Adrenal gland (tissue), 5 donors: ENCODE results near the gene NSUN4.
"Not testable (repeated sequence)": the region's sequence is repeated elsewhere in the genome, so short reads cannot be mapped to it uniquely, and the experiment has no call there.

Experiments used
- CTCF ChIP-seq, 6 experiments: fragments of 450-650 bp in 4 of 6; fragments of 200-600 bp in 2 of 6; sonication (generic) in 1 of 6; IDR thresholded peaks; 1 replicate in 5 of 6; 2 replicates in 1 of 6; pipeline versions ENCODE4 v1.5.1 to v1.8.0; 2016 to 2021; ENCODE audit warnings: antibody characterized with exemption in 6 of 6, mild to moderate bottlenecking in 2 of 6, moderate library complexity in 1 of 6
- POLR2A ChIP-seq, 2 donors: fragments of 450-650 bp; IDR thresholded peaks; one replicate each; pipeline ENCODE4 v1.6.1; 2017; ENCODE audit warnings: antibody characterized with exemption in 2 of 2, mild to moderate bottlenecking in 2 of 2, moderate library complexity in 1 of 2
- donor health status: DM: no; HTN: no; CAD: no.

- TF ChIP-seq CTCF, POLR2A (IDR thresholded peaks at IDR 0.05): not testable (repeated sequence)
These were observed 21.3 kb upstream of the NSUN4 start for GRCh38 chr1:46319301-46319700.
